HG02571 (cell line): Measurements from ENCODE around the gene SLC35F3.
"Not testable (repeated sequence)": the region's sequence is repeated elsewhere in the genome, so short reads cannot be mapped to it uniquely, and the experiment has no call there.

Source experiments
- ATAC-seq: cut with Tn5 transposase; IDR thresholded peaks from one replicate; pipeline ENCODE4 v1.9.1; 2021; ENCODE audit warnings: mild to moderate bottlenecking, moderate library complexity; ENCODE audit not compliant: unreplicated experiment

The SLC35F3 gene

DNA sequence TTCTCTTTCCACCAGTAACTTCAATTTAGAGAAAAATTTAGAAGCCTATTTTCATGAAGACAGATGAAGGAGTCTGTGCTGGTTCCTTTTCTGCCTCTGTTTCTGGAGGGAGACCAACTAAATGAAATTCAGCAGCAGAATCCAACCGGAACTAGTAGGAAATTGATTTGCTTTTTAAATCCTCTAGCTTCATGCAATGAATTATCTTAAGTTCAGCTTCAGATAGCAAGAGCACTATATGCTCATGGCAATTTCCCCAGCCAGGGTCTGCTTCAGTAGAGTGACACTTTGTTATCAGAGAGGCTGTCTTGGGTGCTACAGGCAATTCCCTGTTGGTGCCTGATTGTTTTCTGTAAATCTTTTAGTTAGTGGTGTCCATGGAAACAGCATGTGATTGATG, 189.7 kb downstream of the SLC35F3 start:
- no peak for ATAC-seq

DNA sequence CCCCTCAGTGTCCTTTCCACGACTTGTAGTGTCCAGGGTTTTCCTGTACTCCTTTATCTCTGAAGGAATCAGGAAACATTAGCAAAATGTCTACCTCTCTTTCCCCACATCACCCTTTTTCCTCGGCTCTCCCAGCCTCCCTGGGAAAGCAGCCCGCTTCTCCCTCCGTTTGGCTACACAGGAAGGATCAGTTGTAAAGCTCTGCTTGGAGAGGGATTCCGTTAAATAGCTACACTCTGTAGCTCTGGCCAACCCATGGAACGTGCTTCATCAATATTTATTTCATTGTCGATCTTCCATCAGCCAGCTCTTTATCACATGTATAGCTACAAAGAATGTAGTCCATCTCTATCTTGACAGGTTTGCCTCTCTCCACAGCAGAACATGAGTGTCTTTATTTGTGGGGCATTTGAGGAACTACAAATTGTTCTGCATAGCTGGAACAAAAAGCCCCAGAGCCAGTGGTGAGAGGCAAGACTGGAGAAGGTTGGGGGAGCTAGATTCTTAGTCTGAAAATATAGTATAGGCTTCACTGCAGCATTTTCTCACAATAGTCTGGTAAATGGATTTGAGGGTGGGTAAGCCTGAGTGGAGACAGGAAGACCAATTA, 191.8 kb downstream of the SLC35F3 start:
- no peak for ATAC-seq

DNA sequence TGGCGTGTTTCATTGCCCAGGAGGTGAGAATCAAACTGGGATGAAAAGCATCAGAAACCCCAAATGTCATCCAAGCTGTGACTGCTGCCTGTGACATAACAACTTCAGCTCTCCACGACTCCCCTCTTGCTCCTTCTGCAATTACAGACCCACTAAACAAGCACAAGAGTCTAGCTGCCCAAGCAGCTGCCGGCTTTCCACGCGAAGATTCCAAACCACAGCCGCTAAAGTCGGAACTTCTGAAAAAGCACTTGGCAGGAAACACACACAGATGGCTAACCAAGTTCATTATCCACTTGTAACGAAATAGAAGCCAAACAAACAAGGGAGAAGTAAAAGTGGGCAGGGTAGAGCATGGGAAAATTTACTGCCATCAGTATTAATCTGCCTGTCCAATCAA, 198.1 kb downstream of the SLC35F3 start:
- no peak for ATAC-seq

DNA sequence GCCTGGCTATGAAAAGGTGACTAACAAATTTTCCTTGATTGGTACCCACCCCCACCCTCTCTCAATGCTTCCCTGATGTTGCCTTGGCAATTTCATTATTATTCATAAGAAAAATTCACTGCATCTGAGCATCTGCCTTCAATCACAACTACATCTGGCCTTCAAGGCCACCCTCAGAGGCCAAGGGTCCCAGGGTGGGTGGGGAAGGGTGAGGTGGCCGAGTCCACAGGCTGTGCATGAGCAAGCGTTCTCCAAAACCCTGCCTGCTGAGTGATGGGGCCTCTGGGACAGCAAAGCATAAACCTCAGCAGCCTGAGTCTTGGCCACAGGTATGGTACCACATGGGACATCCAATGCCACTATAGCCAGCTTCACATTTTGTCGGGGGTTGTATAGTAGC, 198.7 kb downstream of the SLC35F3 start:
- no peak for ATAC-seq

DNA sequence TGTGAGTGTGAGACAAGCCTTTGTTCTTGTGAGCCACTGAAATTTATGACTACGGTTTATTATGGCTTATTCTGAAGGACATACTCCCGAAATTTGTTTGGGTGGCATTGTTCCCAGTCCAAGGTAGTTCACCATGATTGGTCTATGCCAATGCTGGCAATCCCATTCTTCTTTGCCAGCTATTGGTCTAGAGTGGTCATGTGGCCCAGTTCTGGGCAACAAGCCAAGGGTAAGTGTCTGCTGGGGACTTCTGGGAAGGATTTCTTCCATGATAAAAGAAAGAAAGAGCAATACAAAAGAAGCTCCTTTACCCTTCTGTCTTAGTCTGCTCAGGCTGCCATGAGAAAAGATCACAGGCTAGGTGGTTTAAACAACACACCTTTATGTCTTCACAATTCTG, 201.6 kb downstream of the SLC35F3 start:
- ATAC-seq, result no peak

DNA sequence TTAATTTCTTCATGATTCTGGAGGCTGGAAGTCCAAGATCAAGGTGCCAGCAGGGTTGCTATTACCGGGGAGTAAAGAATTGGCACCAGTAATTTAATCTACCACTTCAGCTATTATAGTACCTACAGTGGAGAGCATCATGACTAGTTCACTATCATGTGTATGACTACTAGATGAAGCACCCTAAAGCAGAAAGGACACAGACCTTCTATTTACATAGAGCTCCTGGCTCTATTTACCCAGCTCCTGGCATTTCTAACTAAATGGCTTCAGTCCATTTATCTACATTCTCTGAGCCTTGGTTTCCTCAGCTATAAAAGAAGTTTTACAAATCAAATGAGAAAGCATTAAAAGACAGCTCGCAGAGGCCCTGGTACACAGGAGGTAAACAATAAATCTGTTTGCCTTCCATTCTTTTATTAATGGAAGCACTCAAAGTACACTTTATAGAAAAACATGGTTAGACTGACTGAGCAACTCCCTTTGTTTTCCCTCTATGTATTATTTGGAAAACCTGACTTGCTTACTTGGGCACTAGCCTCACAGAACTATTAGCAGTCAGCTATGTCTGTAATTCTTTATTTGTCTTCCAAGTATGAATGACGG, 203.0 kb downstream of the SLC35F3 start:
- no peak for ATAC-seq

DNA sequence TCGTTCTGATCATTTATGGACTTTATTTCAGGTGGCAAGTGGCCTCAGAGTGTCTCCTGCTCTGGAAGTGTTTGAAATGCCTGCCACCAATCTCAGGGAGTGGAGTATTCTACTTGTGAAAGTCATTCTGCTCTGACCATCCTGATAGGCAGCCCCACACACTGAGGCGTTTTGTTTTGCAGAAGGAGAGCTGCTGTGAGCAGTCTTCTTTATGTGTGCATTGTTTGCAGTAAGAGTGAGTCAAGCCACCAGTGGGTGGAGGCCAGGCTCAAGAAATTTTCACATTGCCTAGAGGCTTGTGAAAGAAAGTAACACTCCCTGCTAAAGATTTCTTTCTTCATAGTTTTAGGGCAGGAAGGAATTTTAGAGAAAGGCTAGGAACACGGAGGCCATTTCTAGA, 204.4 kb downstream of the SLC35F3 start:
- ATAC-seq, result no peak

DNA sequence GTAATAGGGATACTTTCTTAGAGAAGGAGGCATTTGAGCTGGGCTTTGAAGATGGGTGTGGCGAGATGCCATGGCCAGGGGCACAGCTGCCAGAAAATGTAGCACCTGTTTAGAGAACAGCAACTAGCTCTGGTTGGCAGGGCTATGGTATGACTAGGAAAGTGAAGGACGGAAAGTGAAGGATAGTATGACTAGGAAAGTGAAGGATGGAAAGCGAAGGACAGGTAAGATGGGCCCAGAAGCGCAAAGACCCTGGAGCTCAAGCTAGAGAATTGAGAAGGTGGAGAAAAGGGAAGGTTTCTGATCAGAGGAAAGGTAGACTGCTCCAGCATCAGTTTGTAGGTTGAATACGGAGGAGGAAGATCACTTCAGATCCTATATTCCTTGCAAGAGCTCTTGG, 205.4 kb downstream of the SLC35F3 start:
- ATAC-seq, result no peak

DNA sequence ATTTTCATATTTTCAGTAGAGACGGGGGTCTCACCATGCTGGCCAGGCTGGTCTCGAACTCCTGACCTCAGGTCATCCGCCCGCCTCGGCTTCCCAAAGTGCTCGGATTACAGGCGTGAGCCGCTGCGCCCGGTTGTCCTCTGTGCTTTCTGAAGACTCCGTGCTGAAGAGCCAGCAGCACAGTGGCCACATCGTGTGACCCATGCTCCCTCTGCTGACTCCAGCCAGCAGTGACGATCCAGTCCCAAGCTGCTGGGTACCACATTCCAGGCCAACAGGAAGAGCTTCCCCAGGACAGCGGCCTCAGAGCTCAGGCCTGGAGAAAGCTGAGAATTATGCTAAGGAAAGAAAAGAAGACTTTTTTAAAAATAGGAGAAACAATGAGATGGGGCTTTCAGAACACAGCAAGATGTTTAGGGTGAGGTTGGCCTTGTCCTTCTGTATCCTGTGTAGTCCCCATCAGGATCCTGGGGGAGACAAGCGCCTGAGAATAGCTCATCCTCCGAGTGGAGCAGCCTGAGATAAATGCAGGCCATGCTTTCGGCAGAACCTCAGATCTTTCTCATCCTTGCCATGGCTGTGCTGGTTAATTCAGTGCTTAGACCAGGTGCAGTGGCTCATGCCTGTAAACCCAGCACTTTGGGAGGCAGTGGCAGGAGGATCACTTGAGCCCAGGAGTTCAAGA, 207.1 kb downstream of the SLC35F3 start:
- no peak for ATAC-seq

DNA sequence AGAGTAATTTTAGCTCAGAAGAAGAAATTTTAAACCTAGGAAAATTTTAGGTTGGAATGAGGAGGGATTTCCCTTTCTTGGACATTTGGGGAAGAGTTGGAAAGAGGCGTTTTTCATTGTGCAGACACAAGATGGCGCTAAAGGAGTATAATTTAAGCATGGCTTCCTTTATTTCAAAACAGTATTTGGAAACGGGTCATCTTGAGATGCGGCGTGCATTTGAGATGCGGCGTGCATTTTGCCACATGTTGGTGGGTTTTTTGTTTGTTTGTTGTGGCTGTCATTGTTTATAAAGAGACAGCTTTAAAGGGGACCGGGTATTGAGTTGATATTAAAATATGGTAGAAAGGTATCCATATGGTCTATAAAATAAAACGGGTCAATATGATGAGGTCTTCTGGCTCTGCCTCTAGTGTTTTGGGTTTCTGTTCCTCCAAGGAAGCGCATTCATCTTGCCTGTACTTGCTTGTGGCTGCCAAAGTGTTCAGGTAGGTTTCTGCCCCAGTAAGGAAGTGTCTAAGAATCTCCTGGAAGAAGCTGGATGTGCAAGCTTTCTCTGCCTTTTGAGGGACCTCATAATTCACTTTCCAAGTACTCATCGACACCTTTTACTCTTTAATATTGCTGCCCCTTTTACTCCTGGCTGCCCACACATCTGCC, 210.3 kb downstream of the SLC35F3 start:
- no peak for ATAC-seq

DNA sequence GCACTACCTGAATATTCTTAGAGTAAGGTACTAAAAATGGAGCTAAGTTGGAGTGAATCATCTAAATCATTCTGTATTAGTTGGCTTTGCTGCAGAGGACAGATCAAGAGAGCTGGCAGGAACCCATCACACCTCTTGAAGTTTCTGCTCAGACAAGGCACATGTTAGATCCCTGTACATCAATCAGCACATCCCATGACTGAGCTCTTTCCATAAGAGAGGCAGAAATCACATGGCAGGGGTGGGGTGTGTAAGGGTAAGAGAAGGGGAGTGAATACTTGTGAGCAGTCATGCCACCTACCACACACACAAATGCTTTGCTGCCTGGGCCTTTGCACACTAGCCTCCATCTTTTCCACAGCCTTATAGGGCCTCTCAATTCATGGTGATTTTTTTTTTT, 214.4 kb downstream of the SLC35F3 start:
- ATAC-seq, result no peak

DNA sequence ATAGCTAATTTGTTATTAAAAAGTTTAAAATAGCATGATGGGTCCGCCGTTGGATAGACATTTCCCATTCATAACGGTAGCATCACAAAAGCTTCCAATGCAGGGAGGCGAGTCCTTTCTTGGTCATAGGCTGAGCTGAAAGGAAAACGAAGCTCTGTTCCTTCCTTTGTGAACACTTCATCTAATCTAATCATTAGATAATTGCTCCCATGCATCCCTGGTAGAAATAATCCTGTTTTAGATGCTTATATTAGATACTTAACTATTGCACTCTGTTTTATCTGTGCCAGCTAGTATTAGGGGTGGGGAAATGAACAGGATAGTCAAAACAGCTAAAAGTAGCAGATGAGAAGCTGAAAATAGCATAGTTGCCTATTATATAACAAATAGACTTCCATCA, 215.0 kb downstream of the SLC35F3 start:
- no peak for ATAC-seq

DNA sequence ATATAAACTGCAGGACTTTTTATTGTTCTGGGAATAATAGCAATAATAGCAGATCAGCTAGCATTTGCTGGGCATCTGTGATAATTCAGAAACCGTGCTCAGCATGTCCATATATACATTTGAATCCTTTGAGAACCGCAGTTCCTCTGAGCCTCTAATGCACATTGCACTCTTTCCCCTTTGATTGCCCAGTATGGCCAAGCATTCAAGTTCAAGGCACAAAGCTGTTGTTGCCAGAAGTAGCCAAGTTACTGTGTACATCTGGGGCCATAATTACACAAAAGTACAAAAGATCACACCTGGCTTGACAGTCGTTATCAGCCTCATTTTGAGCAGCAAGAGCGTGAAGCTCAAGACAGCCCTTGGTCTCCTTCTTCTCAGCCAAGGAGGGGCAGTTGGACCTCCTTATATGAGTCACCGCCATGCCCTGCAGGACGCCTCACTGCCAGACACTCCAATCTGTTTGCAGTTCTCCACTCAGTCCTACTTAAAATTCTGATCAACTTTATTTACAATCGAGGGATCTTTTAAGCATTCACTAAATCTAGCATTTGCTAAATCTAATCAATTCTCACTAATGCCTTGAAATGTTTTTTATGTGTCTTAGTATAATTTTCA, 216.0 kb downstream of the SLC35F3 start:
- ATAC-seq, result no peak

DNA sequence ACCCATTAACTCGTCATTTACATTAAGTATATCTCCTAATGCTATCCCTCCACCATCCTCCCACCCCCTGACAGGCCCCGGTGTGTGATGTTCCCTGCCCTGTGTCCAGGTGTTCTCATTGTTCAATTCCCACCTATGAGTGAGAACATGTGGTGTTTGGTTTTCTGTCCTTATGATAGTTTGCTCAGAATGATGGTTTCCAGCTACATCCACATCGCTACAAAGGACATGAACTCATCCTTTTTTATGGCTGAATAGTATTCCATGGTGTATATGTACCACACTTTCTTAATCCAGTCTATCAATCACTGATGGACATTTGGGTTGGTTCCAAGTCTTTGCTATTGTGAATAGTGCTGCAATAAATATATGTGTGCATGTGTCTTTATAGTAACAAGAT, 217.2 kb downstream of the SLC35F3 start:
- ATAC-seq, result not testable (repeated sequence)

DNA sequence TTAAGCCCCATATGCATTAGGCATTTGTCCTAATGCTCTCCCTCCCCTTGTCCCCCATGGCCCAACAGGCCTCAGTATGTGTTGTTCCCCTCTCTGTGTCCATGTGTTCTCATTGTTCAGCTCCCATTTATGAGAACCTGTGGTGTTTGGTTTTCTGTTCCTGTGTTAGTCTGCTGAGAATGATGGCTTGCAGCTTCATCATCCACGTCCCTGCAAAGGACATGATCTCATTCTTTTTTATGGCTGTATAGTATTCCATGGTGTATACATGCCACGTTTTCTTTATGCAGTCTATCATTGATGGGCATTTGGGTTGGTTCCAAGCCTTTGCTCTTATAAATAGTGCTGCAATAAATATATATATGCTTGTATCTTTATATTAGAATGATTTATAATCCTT, 218.1 kb downstream of the SLC35F3 start:
- not testable (repeated sequence) for ATAC-seq

DNA sequence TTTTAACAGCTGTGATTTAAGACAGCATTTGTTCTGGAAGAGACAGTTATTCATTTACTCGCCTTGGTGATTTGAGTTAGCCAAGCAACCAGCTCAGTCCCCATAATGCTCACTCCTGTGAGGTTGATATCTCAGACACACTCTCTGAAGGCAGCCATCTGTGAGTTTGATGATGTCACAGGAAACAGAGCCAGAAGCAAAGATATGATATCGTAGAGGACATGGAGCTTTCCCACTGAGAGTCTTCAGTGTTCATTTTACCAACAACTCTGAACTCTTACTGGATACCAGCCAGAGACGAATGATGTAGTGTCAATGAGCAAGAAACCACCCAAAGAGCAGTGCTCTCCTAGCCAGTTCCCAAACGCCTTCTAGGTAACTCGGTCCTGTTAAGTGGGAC, 219.4 kb downstream of the SLC35F3 start:
- ATAC-seq, result no peak

DNA sequence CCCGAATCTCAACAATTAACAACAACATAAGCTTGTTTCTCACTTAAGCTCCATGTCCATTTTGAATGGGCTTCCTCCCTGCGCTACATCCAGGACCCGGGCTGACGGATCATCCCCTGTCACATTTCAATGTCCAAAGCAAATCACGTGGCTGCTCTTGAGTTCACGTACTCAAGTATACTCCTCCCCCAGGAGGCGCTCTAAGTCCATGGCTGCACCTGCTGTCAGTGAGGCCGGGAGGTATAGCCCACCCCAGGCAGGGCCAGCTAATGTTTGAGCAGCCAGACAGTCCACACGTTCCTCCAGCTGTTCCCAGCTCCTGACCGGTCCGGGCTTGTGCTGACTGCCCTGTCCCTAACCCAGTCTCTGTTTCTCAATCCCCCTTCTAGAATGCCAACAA, 220.8 kb downstream of the SLC35F3 start:
- ATAC-seq, result no peak

DNA sequence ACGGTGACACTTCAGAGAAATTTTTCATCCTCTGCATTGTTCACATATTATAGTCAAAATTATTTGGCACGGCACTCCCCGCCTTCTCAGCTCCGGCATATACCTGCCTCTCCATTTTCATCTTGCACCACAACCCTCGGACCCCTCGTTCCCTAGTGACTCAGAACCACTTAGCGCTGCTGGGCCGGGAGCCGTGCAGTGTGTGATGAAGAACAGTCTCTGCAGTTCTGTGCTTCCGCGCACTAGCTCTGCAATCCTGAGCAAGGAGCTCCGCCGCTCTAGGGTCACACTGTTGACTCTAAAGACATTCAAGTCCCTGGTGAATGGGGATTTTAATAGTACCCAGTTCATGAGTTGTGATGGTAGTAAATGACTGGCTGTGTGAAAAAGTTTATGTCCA, 221.2 kb downstream of the SLC35F3 start:
- ATAC-seq, result no peak

DNA sequence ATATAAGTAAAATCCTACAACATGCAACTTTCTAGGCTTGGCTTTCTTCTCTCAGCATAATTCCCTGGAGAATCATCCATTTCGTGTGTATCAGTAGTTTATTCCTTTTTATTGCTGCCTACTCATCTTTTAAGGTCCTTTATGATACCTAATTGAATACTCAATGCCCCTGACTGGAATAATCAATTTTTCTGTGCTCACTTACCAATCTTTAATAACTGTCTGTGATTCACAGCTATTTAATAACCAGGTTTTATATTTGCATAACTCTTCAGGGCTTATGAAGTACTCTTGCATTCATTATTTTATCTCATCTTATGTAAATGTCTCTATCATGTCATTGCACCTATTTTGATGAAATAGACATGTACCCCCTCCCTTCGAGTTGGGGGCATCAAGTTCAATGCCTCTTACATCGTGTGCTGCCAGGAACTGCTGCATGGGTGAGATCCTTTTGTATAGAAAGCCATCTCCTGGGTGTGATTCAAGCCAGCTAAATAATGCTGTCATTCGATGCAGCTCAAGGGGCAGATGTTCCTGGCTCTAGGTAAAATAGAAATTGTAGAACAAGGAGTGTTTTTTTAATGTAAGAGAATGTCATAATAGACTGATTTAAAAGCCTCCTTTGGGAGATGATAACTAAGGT, 222.7 kb downstream of the SLC35F3 start:
- no peak for ATAC-seq

DNA sequence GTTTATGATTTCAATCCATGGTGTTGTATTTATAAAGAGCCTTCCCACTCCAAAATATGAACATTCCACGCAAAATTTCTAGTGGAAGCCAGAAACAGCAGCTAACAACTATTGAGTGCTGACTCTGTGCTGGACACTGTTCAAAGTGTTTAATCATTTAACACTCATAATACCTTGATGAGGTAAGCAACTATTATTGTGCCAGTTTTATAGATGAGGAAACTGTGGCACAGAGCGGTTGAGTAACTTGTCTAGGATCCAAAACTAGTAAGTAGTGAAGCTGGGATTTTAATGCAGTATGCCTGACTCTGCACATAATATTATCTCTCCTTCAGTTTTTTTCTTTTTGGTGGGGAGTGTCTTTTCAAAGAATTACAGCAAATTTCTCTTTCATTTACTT, 228.3 kb downstream of the SLC35F3 start:
- no peak for ATAC-seq

DNA sequence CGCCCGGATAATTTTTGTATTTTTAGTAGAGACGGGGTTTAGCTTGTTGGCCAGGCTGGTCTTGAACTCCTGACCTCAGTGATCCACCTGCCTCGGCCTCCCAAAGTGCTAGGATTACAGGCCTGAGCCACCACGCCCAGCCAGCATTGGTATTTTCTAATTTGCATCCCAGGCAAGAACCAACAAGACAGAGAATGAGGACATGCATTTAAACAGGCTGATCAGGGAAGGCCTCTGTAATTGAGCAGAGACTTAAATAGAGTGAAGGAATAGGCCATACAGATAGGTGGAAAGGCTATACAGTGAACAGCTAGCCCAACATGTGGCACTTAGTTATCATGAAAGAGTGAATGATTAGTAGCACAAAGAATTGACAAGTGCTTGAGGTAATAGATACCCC, 230.4 kb downstream of the SLC35F3 start:
- ATAC-seq, result no peak
